ENCODE results near the gene ADK.

ADK gene

GRCh38 chr10:74371696-74372095 is 220.7 kb downstream of the ADK start:
- DNase-seq, result no peak

DNA sequence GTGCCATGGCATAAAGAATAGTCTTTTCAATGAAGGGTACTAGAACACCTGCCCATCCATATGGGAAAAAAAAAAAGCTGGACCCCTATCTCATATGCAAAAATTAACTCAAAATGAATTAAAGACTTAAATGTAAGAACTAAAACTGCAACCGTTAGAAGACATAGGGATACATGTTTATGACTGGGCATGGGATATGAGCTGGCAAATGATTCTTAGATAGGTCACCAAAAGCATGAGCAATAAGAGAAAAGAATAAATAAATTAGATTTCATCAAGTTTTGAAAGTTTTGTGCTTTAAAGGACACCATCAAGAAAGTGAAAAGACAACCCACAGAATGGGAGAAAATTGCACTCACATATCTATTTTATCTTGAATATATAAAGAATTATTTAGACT is 222.0 kb downstream of the ADK start:
- DNase-seq, result no peak

DNA sequence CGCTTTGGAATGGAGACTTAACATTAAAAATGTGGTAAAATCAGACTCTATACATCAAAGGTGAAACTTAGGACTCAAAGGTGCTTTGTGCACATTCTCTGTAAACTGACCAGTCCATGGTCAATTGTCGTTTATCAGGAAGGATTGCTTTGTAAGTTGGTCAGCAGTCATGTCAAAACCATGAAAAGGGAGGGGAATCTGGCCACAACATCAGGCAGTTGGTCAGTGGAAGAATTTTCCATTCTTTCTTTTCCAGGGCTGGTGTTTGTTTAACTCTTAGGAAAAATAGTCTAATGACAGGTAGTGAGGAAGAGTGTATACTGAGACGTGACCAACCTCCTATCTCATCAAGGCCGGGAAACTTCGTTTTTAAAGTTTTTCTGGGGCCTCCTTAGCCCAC is 226.5 kb downstream of the ADK start:
- DNase-seq, result no peak

DNA sequence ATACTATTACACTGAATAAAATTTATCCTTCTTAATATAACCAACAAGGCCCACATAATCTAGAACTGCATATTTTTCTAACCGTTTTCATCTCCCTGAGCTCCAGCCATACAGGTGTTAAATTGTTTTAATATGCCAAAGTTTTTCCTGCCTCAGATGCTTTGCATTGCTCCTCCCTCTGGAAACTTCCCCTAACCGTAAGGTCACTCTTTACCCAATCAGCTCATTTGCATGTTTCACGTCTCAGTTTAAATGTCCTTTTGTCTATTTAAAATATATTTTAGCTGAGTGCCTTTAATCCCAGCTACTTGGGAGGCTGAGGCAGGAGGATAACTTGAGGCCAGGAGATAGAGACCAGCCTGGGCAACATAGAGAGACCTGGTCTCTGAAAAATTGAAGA is 228.5 kb downstream of the ADK start:
- DNase-seq, result no peak

DNA sequence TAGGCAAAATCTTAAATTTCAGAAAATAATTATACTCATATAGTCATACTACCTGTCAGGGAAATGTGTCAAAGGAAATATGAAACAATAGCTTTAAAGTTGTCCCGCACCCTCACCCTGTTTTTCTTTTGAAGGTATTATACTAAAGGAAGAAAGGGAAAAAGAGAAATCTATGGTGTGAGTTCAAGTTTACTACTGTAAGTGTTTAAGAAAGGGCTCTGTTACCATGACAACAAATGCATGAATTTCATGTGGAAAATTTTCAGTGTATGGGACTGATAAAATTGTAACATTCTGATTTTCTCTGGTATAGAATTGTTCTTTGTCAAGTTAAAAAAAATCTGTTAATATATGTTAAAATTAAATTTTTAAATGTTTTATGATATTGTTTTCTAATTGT is 229.8 kb downstream of the ADK start:
- DNase-seq, result no peak

GRCh38 chr10:74381291-74381853 is 230.4 kb downstream of the ADK start:
- DNase-seq, result no peak

DNA sequence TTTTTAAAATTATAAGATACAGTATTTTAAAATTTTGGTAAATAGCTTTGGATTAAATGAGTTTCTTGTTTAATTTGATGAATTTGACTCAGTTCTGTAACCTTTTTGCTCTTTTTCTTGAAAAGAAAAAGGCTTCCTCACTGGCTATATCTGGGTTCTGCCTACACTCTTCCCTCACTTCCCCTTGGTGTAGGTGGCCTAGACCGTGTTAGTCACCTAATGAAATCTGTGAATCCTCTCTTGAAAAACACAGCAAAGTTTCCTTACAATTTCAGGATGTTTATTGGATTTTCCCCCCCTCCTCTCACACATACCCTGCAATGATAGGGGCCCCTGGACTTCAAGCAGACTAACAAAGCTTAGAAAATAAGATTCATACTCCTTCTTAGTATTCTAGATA is 231.6 kb downstream of the ADK start:
- no peak for DNase-seq

- DNase-seq, result no peak
Observed at GRCh38 chr10:74383642-74384041, 232.6 kb downstream of the ADK start.

- no peak for DNase-seq
Observed at GRCh38 chr10:74384615-74385183, 233.7 kb downstream of the ADK start.

DNA sequence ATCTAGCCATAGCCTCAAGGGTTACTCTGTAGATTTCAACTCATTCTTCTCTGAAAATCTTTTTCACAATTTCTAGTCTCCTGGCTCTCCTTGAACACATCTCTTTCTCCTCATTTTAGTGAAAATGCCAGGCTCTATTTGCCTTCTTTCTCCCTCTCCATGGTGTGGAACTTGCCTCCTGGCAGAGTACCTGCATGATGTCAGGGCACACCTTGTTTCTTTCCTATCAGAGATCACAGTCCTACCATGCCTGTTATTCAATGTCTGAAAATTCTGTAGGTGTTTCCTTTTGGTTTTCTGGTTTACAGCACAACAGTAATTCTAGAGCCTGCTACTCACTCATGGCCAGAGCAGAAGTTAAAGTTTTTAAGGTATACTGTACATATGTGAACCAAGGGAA is 237.8 kb downstream of the ADK start:
- DNase-seq, result no peak

- DNase-seq, result no peak
Observed at GRCh38 chr10:74391786-74392185, 240.8 kb downstream of the ADK start.

- no peak for DNase-seq
Observed at GRCh38 chr10:74394416-74394969, 243.5 kb downstream of the ADK start.

- DNase-seq, result no peak
Observed at GRCh38 chr10:74400186-74400585, 249.2 kb downstream of the ADK start.

- DNase-seq, result no peak
Observed at GRCh38 chr10:74406006-74406405, 255.0 kb downstream of the ADK start.

- no peak for DNase-seq
Observed at GRCh38 chr10:74415146-74415839, 264.3 kb downstream of the ADK start.

GRCh38 chr10:74417397-74417796 is 266.4 kb downstream of the ADK start:
- DNase-seq, result no peak

- peak; percentile 95 for DNase-seq
Observed at GRCh38 chr10:74418285-74418872, 267.4 kb downstream of the ADK start.

GRCh38 chr10:74419491-74419951 is 268.5 kb downstream of the ADK start:
- peak; percentile 72 for DNase-seq

GRCh38 chr10:74419958-74420375 is 268.9 kb downstream of the ADK start:
- DNase-seq, result peak; percentile 45

DNA sequence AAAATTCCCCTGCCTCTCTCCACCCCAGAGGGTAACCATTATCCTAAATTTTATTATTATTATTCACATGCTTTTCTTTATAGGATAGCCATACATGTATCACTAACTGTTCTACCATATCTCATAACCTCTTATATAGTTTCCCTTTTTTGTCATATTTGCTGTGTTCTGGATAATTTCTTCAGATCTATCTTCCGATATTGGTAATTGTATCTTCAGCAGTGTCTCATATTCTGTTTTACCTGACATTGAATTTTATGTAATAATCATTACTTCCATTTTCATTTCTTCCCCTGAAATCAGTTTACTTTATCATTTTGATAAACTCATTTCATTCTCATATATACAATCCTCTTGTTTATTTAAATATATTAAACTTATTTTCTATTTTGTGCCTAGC is 273.5 kb downstream of the ADK start:
- DNase-seq, result no peak

DNA sequence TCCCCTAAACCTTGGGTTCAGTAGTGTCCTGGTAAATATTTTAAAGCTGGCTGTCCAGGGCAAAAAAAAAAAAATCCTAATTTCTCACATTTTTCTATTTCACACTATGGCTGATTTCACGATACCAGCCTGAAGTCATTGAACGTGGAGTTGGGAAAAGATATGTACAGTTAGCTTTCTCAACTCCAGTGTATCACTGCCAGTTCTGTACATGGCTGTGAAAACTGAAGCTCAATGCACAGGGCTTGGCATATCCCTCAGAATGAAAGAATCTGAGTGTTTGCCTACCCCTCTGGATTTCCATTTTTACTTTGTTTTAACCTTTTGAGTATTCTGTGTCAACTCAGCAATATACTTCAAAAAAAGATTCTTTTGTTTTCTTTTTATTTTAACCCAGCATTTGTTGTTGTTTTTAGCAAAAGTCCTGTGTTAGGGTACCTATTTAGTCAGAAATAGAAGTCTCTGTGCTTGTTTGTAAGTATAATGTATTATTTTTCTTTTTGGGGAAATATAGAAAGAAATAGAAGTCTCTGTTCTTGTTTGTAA is 274.5 kb downstream of the ADK start:
- DNase-seq, result no peak

DNA sequence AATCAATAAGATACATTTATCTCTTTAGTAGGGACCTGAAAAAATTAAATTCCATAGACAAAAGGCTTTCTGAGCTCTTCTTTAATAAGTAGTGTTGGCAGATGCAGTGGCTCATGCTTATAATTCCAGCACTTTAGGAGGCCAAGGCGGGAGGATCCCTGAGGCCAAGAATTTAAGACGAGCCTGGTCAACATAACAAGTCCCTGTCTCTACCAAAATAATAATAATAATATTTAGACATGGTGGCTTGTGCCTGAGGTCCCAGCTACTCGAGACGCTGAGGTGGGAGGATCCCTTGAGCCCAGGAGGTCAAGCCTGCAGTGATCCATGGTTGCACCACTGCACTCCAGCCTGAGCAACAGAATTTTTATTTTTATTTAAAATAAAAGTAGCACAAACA is 280.8 kb downstream of the ADK start:
- no peak for DNase-seq

GRCh38 chr10:74432841-74433594 is 282.0 kb downstream of the ADK start:
- no peak for DNase-seq

Measured in NCI-H1694 (cell line).